IPS DF 4.7 (cell line): ENCODE measurements around the gene MRPS14.

ENCODE experiments used
- DNase-seq: peaks from one replicate; pipeline ENCODE4 v3.0.0-alpha.2; 2013; ENCODE audit warnings: low spot score; ENCODE audit errors: extremely low read depth

MRPS14 gene

GRCh38 chr1:174988539-174988938 lies 34.7 kb downstream of the MRPS14 start:
- DNase-seq = no peak

- DNase-seq = no peak
Measured at GRCh38 chr1:174984952-174985351, 38.3 kb downstream of the MRPS14 start.

GRCh38 chr1:174982971-174983689 lies 40.1 kb downstream of the MRPS14 start:
- DNase-seq = no peak

- no peak for DNase-seq
Measured at GRCh38 chr1:174976436-174977108, 46.7 kb downstream of the MRPS14 start.

- no peak for DNase-seq
Measured at GRCh38 chr1:174975764-174976163, 47.5 kb downstream of the MRPS14 start.

GRCh38 chr1:174974711-174975119 lies 48.5 kb downstream of the MRPS14 start:
- DNase-seq = no peak

GRCh38 chr1:174971902-174972301 lies 51.3 kb downstream of the MRPS14 start:
- no peak for DNase-seq

- DNase-seq = no peak
Measured at GRCh38 chr1:174971466-174971865, 51.8 kb downstream of the MRPS14 start.

- DNase-seq = no peak
Measured at GRCh38 chr1:174969977-174970376, 53.2 kb downstream of the MRPS14 start.

- no peak for DNase-seq
Measured at GRCh38 chr1:174968750-174969244, 54.4 kb downstream of the MRPS14 start.

GRCh38 chr1:174967845-174968705 lies 55.1 kb downstream of the MRPS14 start:
- no peak for DNase-seq

- no peak for DNase-seq
Measured at GRCh38 chr1:174966008-174966572, 57.1 kb downstream of the MRPS14 start.

- DNase-seq = no peak
Measured at GRCh38 chr1:174965362-174966007, 57.7 kb downstream of the MRPS14 start.

- DNase-seq = no peak
Measured at GRCh38 chr1:174964972-174965361, 58.3 kb downstream of the MRPS14 start.

GRCh38 chr1:174964261-174964971 lies 58.8 kb downstream of the MRPS14 start:
- no peak for DNase-seq

- DNase-seq = no peak
Measured at GRCh38 chr1:174963529-174964125, 59.6 kb downstream of the MRPS14 start.
